Epithelial cell of proximal tubule (primary cell): ENCODE data around the gene ZNF438. TPM values are rescaled to one million over a fixed set of nuclear protein-coding genes. Genes with fewer than 3 reads are reported as not detected.

Experiments used
- DNase-seq: peaks from one replicate; pipeline ENCODE4 v3.0.0-alpha.2; 2011; ENCODE audit warnings: low read depth
- H3K4me3 ChIP-seq: 2 replicates; pipeline ENCODE4 v1.5.1; 2011; ENCODE audit warnings: low read depth, mild to moderate bottlenecking, low read length
- total RNA-seq: library from RNA; depleted of rRNA; stranded (reverse); fragments of >200 nt; gene quantifications from 2 replicates; pipeline ENCODE4 v1.2.3, GENCODE V29; 2015
- TF ChIP-seq, protein P1 (sequence below): conservative IDR thresholded peaks from 2 replicates; pipeline ENCODE4 v1.5.1; 2012; ENCODE audit warnings: low read depth, mild to moderate bottlenecking, low read length

ZNF438 gene
- total RNA-seq, 1 donor from 2014 or later: 4.2 TPM

DNA sequence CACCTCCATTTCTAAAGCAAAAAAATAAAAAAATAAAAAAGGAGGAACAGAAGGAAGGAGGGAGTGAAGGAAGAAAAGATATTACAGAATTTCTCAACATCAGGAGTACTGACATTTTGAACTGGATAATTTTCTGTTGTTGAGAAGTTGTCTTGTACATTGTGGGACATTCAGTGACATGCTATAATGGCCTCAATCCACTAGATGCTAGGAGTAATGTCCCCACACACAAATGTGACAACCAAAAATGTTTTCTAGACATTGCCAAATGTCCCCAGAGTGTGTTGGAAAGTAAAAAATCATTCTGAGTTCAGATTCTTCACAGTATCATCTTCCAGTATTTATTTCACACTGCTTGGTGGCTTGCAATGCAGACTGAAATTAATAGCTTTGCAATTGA is 6.5 kb downstream of the ZNF438 start:
- no peak overlapping the region for H3K4me3 ChIP-seq
- TF ChIP-seq, protein P1, sequence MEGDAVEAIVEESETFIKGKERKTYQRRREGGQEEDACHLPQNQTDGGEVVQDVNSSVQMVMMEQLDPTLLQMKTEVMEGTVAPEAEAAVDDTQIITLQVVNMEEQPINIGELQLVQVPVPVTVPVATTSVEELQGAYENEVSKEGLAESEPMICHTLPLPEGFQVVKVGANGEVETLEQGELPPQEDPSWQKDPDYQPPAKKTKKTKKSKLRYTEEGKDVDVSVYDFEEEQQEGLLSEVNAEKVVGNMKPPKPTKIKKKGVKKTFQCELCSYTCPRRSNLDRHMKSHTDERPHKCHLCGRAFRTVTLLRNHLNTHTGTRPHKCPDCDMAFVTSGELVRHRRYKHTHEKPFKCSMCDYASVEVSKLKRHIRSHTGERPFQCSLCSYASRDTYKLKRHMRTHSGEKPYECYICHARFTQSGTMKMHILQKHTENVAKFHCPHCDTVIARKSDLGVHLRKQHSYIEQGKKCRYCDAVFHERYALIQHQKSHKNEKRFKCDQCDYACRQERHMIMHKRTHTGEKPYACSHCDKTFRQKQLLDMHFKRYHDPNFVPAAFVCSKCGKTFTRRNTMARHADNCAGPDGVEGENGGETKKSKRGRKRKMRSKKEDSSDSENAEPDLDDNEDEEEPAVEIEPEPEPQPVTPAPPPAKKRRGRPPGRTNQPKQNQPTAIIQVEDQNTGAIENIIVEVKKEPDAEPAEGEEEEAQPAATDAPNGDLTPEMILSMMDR: no peak
- DNase-seq: no peak

- DNase-seq: no peak
- no peak overlapping the region for H3K4me3 ChIP-seq
- TF ChIP-seq, protein P1: no peak
Measured at GRCh38 chr10:31023558-31023957, 8.1 kb downstream of the ZNF438 start.

DNA sequence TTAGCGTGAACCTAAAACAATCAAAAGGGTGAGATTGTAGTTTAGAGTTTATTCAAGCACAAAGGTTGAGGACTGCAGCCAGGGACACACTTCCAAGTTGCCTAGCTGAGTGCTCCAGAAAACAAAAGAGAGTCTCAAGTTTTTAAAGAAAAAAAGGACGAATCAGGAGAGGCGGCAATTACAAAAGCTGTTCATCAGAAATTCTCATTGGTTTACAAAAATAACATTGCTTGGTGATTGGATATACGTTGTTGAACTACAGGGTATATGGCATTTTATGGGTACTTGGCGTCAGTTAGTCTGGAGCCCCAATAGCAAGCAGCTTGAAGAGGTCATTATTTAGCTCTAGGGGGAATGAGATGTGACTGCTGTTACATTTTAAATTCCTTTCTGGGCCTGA is 11.5 kb downstream of the ZNF438 start:
- DNase-seq: no peak
- TF ChIP-seq, protein P1: no peak
- H3K4me3 ChIP-seq: no peak overlapping the region

DNA sequence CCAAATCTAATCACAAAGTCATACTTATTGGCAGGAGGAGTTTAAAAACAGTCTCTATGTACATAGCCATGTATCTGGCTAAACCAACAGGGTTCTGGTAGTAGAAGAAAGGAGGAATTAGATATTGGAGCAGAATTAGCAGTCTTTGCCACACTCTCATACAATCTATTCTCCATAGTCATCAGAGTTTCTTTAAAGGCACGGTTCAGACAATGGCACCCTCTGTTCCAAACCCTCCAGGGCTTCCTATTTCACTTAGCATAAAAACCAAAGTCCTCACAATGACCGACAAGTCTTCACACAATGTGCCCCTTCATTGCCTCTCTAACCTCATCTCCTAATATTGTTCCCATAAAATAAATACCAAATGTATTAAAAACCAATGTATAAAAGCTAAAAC is 12.7 kb downstream of the ZNF438 start:
- no peak overlapping the region for H3K4me3 ChIP-seq
- no peak for DNase-seq
- TF ChIP-seq, protein P1: no peak

DNA sequence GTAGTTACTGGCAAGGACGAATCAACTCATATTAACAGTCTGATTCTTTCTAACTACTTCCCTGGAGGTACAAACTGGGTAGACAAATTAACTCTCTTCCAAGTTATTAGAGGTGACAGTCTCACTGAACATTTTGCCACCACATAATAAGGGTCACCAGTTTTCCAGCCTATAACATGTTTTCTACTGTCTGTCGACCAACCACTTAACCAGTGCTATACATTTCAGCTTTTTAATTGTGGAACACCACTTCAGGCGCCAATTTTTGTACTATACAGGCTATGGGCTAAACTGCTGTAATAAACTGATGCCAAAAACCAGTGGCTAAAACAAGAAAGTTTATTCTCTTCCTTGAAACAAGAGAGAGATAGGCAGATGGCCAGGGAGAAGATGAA is 13.3 kb downstream of the ZNF438 start:
- TF ChIP-seq, protein P1: no peak
- no peak for DNase-seq
- no peak overlapping the region for H3K4me3 ChIP-seq

DNA sequence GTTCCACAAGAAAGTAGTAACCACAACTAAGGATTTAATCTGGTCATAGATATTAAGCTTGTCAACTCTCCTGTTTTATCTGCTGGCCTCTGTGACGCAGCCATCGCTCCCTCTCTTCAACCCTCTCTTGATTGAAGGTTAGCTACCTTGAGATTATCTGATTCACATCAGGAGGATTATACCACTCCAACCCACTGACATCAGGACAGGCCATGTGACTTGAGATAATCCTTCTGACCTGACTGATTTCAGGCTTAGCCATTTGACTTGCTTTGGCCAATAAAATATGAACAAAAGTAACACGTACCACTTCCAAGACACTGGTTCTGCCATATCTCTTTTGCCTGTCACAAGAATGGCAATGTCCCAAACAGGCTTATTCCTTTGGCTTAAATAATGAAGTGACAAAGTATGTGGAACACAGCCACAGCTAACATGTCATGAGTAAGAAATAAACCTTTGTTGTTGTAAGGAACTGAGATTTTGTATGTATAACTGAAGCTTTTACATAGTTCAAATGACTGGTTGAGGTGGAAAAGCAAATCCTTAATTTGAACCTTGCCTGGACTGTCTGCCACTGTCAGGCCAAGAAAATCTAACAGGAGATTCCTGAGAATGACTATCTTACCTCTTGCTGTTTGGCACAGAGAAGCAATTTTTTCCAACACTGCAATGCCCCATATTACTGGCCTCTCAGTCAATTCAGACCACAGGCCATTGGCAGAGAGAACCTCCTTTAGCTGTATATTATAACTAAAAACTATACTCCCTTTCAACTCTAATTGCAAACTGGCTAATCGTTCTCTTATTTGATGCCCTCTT is 13.9 kb downstream of the ZNF438 start:
- H3K4me3 ChIP-seq: no peak overlapping the region
- DNase-seq: no peak
- TF ChIP-seq, protein P1: no peak

DNA sequence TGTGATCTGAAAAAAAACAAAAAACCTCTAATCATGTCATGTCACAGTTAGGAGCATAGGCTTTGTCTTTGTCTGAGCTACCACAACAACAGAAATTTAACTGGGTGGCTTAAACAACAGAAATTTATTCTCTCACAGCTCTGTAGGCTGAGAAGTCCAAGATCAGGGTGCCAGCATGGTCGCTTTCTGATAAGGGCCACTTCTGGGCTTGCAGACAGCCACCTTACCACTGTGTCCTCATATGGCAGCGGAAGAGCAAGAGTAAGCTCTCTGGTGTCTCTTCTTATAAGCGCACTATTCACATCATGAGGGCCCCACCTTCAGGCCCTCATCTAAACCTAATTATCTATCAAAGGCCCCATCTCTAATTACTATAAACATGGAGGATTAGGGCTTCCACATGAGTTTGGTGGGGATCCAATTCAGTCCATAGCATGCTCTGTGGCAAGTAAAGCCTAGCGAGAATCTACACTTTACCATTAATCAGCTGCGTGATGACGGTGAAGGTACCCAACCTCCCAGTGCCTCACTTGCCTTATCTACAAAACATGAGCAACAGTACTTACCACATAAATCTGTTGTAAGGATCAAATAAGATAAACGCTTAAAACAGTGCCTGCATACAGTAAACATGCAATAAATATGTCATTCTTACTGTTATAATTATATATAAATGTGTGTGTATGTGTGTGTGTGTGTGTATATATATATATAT is 17.3 kb downstream of the ZNF438 start:
- TF ChIP-seq, protein P1: no peak
- H3K4me3 ChIP-seq: no peak overlapping the region
- DNase-seq: no peak
